SK-N-SH (cell line): ENCODE data around the gene CD300H. TPM values are rescaled to one million over a fixed set of nuclear protein-coding genes. Genes with fewer than 3 reads are reported as not detected.

Experiments
- CTCF ChIA-PET: fragments of 300-600, 350-600 bp; formaldehyde crosslinking; extraction: SDS; loops from one replicate; lab custom pipeline; 2021; lab: Yijun Ruan, JAX
- POLR2A ChIA-PET: fragments of 350-600 bp; sonication (Branson Sonifier 250); formaldehyde crosslinking; extraction: SDS; loops from one replicate; lab custom pipeline; 2020; ENCODE audit warnings: antibody characterized with exemption, inconsistent platforms; lab: Yijun Ruan, JAX
- DNase-seq: peaks from one replicate; pipeline ENCODE4 v3.0.0; 2012
- H2AFZ ChIP-seq: fragments of 200-600 bp; sonication (generic); 2 replicates; pipeline ENCODE4 v1.8.1; 2016; ENCODE audit warnings: antibody characterized with exemption, mild to moderate bottlenecking, low read depth
- H3F3A ChIP-seq: fragments of 200-600 bp; sonication (generic); replicated peaks from 2 replicates; pipeline ENCODE3; 2016; ENCODE audit warnings: antibody characterized with exemption, mild to moderate bottlenecking; ENCODE audit not compliant: insufficient read depth
- H3K27ac ChIP-seq, 2 experiments: fragments of 200-500 bp in 1 of 2; fragments of 200-600 bp in 1 of 2; sonication (Bioruptor generic) in 1 of 2; sonication (generic), shearing (Covaris generic) in 1 of 2; 2 replicates each; pipeline versions ENCODE4 v1.5.1 to v1.6.1; 2014 to 2016; ENCODE audit warnings: low read depth in 2 of 2, inconsistent platforms in 1 of 2, low read length in 1 of 2, mild to moderate bottlenecking in 1 of 2, mixed read lengths in 1 of 2
- H3K27me3 ChIP-seq: fragments of 200-600 bp; sonication (generic), shearing (Covaris generic); 2 replicates; pipeline ENCODE4 v1.6.1; 2016; ENCODE audit warnings: mixed run types; ENCODE audit not compliant: insufficient read depth
- H3K36me3 ChIP-seq, 2 experiments: fragments of 200-500 bp in 1 of 2; fragments of 200-600 bp in 1 of 2; sonication (Bioruptor generic) in 1 of 2; sonication (generic) in 1 of 2; replicated peaks in 1 of 2; 2 replicates each; pipeline versions ENCODE3 to v1.5.1; 2014 to 2016; ENCODE audit warnings: low read length in 1 of 2, mild to moderate bottlenecking in 1 of 2; ENCODE audit not compliant: insufficient read depth in 2 of 2, control insufficient read depth in 1 of 2
- H3K4me1 ChIP-seq, 2 experiments: fragments of 200-500 bp in 1 of 2; fragments of 200-600 bp in 1 of 2; sonication (Bioruptor generic) in 1 of 2; sonication (generic), shearing (Covaris generic) in 1 of 2; 2 replicates each; pipeline versions ENCODE4 v1.5.1 to v1.6.1; 2014 to 2016; ENCODE audit warnings: low read depth in 1 of 2, low read length in 1 of 2, mixed run types in 1 of 2; ENCODE audit not compliant: insufficient read depth in 2 of 2, control insufficient read depth in 1 of 2
- H3K4me2 ChIP-seq: fragments of 200-600 bp; sonication (generic), shearing (Covaris generic); 2 replicates; pipeline ENCODE4 v1.6.1; 2017; ENCODE audit warnings: mixed run types
- H3K4me3 ChIP-seq, 2 experiments: fragments of 200-500 bp in 1 of 2; fragments of 200-600 bp in 1 of 2; sonication (Bioruptor generic) in 1 of 2; sonication (generic), shearing (Covaris generic) in 1 of 2; 2 replicates each; pipeline versions ENCODE4 v1.5.1 to v1.8.1; 2014 to 2016; ENCODE audit warnings: low read depth in 2 of 2, inconsistent platforms in 1 of 2, low read length in 1 of 2, mild to moderate bottlenecking in 1 of 2, mixed read lengths in 1 of 2, moderate library complexity in 1 of 2
- H3K79me2 ChIP-seq: fragments of 200-600 bp; sonication (generic); 2 replicates; pipeline ENCODE4 v1.8.1; 2017; ENCODE audit warnings: mild to moderate bottlenecking; ENCODE audit not compliant: insufficient read depth
- H3K9ac ChIP-seq: fragments of 200-600 bp; sonication (generic); 2 replicates; pipeline ENCODE4 v1.6.1; 2017; ENCODE audit warnings: mixed run types
- H3K9me2 ChIP-seq: fragments of 200-600 bp; sonication (generic); 2 replicates; pipeline ENCODE4 v1.6.1; 2017; ENCODE audit warnings: mixed run types
- H3K9me3 ChIP-seq: fragments of 200-600 bp; sonication (generic); 2 replicates; pipeline ENCODE4 v1.6.1; 2017; ENCODE audit warnings: mixed run types, mild to moderate bottlenecking, moderate library complexity
- H4K20me1 ChIP-seq: fragments of 200-600 bp; sonication (generic); 2 replicates; pipeline ENCODE4 v1.6.1; 2017; ENCODE audit warnings: mild to moderate bottlenecking, mixed run types; ENCODE audit not compliant: insufficient read depth
- CTCF ChIP-seq: fragments of 200-600 bp; sonication (generic); IDR thresholded peaks from 2 replicates; pipeline ENCODE4 v1.6.1; 2017; ENCODE audit warnings: antibody characterized with exemption, mild to moderate bottlenecking, moderate library complexity
- IRF3 ChIP-seq: fragments of 150-350 bp; IDR thresholded peaks from 2 replicates; pipeline ENCODE4 v1.6.1; 2016; ENCODE audit warnings: mild to moderate bottlenecking, low read depth, low read length
- NFIC ChIP-seq: IDR thresholded peaks from 2 replicates; pipeline ENCODE4 v1.4.0; 2012; ENCODE audit warnings: borderline replicate concordance
- NRF1 ChIP-seq: IDR thresholded peaks from 2 replicates; pipeline ENCODE4 v1.6.1; 2012; ENCODE audit warnings: low read depth, mild to moderate bottlenecking, low read length
- PBX3 ChIP-seq: IDR thresholded peaks from 2 replicates; pipeline ENCODE4; 2012
- POLR2AphosphoS5 ChIP-seq: IDR thresholded peaks from 2 replicates; pipeline ENCODE4 v1.6.1; 2012; ENCODE audit warnings: low read depth, low read length
- RAD21 ChIP-seq: IDR thresholded peaks from 2 replicates; pipeline ENCODE4 v1.6.1; 2012; ENCODE audit warnings: mild to moderate bottlenecking, low read length
- RCOR1 ChIP-seq: fragments of 150-350 bp; IDR thresholded peaks from 2 replicates; pipeline ENCODE4 v1.6.1; 2017; ENCODE audit warnings: antibody characterized with exemption, low read length
- REST ChIP-seq: IDR thresholded peaks from 2 replicates; pipeline ENCODE4 v1.6.1; 2012; ENCODE audit warnings: mild to moderate bottlenecking, low read depth, low read length, moderate library complexity
- RFX5 ChIP-seq: IDR thresholded peaks from 2 replicates; pipeline ENCODE4 v1.6.1; 2012; ENCODE audit warnings: mild to moderate bottlenecking, improper control_type of control experiment, low read length
- SMC3 ChIP-seq: IDR thresholded peaks from 2 replicates; pipeline ENCODE4 v1.6.1; 2012; ENCODE audit warnings: low read depth, low read length, improper control_type of control experiment
- TCF12 ChIP-seq: IDR thresholded peaks from 2 replicates; pipeline ENCODE4 v1.4.0; 2012
- TEAD4 ChIP-seq: IDR thresholded peaks from 2 replicates; pipeline ENCODE4 v1.4.0; 2012; ENCODE audit warnings: mild to moderate bottlenecking, borderline replicate concordance; ENCODE audit not compliant: insufficient read depth
- USF1 ChIP-seq: IDR thresholded peaks from 2 replicates; pipeline ENCODE4 v1.4.0; 2012; ENCODE audit warnings: low read depth, borderline replicate concordance
- ZBTB33 ChIP-seq: IDR thresholded peaks from 2 replicates; pipeline ENCODE4 v1.4.0; 2012; ENCODE audit warnings: low read depth, borderline replicate concordance
- WGBS: methylation state at CpG from one replicate; pipeline ENCODE4 v1.1.6; 2017; ENCODE audit warnings: low lambda C conversion rate; 5-methylcytosine and 5-hydroxymethylcytosine counted together
- polyA plus RNA-seq, 3 experiments: library from polyadenylated mRNA; depleted of rRNA; stranded (reverse); fragments of >200 nt; gene quantifications; 2 replicates each; pipeline ENCODE4 v1.2.3, GENCODE V29; 2012

The CD300H gene
- polyA plus RNA-seq, 1 of the 3 experiments (the other 2 are of a cell fraction): not detected

GRCh38 chr17:74523308-74523707 lies 44.0 kb downstream of the CD300H start:
- Histone ChIP-seq H3F3A (no peaks in the 10 kb centered on the region), H3K36me3 (no peaks in the 10 kb centered on the region), H3K9me2 (no peaks in the 10 kb centered on the region), H3K9ac (no peak overlapping the region), H2AFZ (no peak overlapping the region), H3K9me3 (no peaks in the 10 kb centered on the region), H3K4me2 (no peak overlapping the region), H3K4me3 (no peak overlapping the region), H3K4me1 (no peaks in the 10 kb centered on the region), H3K79me2 (no peaks in the 10 kb centered on the region), H3K27me3 (no peaks in the 10 kb centered on the region), H3K27ac (no peak overlapping the region), H4K20me1 (no peaks in the 10 kb centered on the region)
- no peak for TF ChIP-seq CTCF
- TF ChIP-seq RAD21: no peak
- no peak for TF ChIP-seq POLR2AphosphoS5
- no peak for TF ChIP-seq NFIC
- TF ChIP-seq SMC3: no peak
- TF ChIP-seq PBX3: no peak
- TF ChIP-seq RFX5: no peak
- TF ChIP-seq RCOR1: no peak
- TF ChIP-seq TEAD4: no peak
- ChIA-PET CTCF (interaction anchor here (0.9 to 1.9 kb wide), 3 partner anchors 11 to 66 kb away, joined by 3 to 5 read pairs (median 4); no protein-coding TSS in a partner anchor), POLR2A (no interaction called here)
- WGBS: 4% methylated on average over 2 of the region's 3 CpGs
- DNase-seq: no peak

- Histone ChIP-seq H3K9me3 (no peaks in the 10 kb centered on the region), H3F3A (no peaks in the 10 kb centered on the region), H3K4me1 (no peaks in the 10 kb centered on the region), H3K27me3 (no peaks in the 10 kb centered on the region), H3K9me2 (no peaks in the 10 kb centered on the region), H3K27ac (no peak overlapping the region), H3K79me2 (no peaks in the 10 kb centered on the region), H3K9ac (no peak overlapping the region), H3K36me3 (no peaks in the 10 kb centered on the region), H2AFZ (no peak overlapping the region), H4K20me1 (no peaks in the 10 kb centered on the region), H3K4me3 (no peak overlapping the region), H3K4me2 (no peak overlapping the region)
- no peak for TF ChIP-seq TEAD4
- no peak for TF ChIP-seq USF1
- no peak for TF ChIP-seq RCOR1
- TF ChIP-seq REST: no peak
- no peak for TF ChIP-seq ZBTB33
- TF ChIP-seq NRF1: no peak
- TF ChIP-seq TCF12: no peak
- no peak for TF ChIP-seq IRF3
- POLR2A ChIA-PET: no interaction called here
- CTCF ChIA-PET: interaction anchor here (1.0 to 1.9 kb wide), 3 partner anchors 44 to 135 kb away, joined by 3 to 5 read pairs (median 4); no protein-coding TSS in a partner anchor
- DNase-seq: no peak
- 8% methylated on average over 10 of the region's 10 CpGs for WGBS
Measured at GRCh38 chr17:74522381-74523105, 44.8 kb downstream of the CD300H start.
